SK-N-SH (cell line): Measurements from ENCODE around the gene HTR1D.
"Not testable (repeated sequence)": the region's sequence is repeated elsewhere in the genome, so short reads cannot be mapped to it uniquely, and the experiment has no call there.

Source experiments
- POLR2AphosphoS5 ChIP-seq: IDR thresholded peaks from 2 replicates; pipeline ENCODE4 v1.6.1; 2012; ENCODE audit warnings: low read depth, low read length
- TEAD4 ChIP-seq: IDR thresholded peaks from 2 replicates; pipeline ENCODE4 v1.4.0; 2012; ENCODE audit warnings: mild to moderate bottlenecking, borderline replicate concordance; ENCODE audit not compliant: insufficient read depth
- TF ChIP-seq, protein P1 (sequence below): fragments of 200-600 bp; sonication (generic); IDR thresholded peaks from 2 replicates; pipeline ENCODE4 v1.6.1; 2017; ENCODE audit warnings: antibody characterized with exemption, mild to moderate bottlenecking, moderate library complexity
- TF ChIP-seq, protein P2 (sequence below): IDR thresholded peaks from 2 replicates; pipeline ENCODE4 v1.6.1; 2012; ENCODE audit warnings: mild to moderate bottlenecking, low read depth, low read length, moderate library complexity

- TF ChIP-seq POLR2AphosphoS5, TEAD4: not testable (repeated sequence)
- TF ChIP-seq, protein P1, sequence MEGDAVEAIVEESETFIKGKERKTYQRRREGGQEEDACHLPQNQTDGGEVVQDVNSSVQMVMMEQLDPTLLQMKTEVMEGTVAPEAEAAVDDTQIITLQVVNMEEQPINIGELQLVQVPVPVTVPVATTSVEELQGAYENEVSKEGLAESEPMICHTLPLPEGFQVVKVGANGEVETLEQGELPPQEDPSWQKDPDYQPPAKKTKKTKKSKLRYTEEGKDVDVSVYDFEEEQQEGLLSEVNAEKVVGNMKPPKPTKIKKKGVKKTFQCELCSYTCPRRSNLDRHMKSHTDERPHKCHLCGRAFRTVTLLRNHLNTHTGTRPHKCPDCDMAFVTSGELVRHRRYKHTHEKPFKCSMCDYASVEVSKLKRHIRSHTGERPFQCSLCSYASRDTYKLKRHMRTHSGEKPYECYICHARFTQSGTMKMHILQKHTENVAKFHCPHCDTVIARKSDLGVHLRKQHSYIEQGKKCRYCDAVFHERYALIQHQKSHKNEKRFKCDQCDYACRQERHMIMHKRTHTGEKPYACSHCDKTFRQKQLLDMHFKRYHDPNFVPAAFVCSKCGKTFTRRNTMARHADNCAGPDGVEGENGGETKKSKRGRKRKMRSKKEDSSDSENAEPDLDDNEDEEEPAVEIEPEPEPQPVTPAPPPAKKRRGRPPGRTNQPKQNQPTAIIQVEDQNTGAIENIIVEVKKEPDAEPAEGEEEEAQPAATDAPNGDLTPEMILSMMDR = not testable (repeated sequence)
- TF ChIP-seq, protein P2, sequence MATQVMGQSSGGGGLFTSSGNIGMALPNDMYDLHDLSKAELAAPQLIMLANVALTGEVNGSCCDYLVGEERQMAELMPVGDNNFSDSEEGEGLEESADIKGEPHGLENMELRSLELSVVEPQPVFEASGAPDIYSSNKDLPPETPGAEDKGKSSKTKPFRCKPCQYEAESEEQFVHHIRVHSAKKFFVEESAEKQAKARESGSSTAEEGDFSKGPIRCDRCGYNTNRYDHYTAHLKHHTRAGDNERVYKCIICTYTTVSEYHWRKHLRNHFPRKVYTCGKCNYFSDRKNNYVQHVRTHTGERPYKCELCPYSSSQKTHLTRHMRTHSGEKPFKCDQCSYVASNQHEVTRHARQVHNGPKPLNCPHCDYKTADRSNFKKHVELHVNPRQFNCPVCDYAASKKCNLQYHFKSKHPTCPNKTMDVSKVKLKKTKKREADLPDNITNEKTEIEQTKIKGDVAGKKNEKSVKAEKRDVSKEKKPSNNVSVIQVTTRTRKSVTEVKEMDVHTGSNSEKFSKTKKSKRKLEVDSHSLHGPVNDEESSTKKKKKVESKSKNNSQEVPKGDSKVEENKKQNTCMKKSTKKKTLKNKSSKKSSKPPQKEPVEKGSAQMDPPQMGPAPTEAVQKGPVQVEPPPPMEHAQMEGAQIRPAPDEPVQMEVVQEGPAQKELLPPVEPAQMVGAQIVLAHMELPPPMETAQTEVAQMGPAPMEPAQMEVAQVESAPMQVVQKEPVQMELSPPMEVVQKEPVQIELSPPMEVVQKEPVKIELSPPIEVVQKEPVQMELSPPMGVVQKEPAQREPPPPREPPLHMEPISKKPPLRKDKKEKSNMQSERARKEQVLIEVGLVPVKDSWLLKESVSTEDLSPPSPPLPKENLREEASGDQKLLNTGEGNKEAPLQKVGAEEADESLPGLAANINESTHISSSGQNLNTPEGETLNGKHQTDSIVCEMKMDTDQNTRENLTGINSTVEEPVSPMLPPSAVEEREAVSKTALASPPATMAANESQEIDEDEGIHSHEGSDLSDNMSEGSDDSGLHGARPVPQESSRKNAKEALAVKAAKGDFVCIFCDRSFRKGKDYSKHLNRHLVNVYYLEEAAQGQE = not testable (repeated sequence)
Measured at GRCh38 chr1:23223490-23223951, 6.2 kb upstream of the HTR1D start.
